KMS-11 (cell line): ENCODE results near the gene WASF3.

ENCODE experiments used
- H2AFZ ChIP-seq: fragments of 200-600 bp; sonication (generic); 2 replicates; pipeline ENCODE4 v1.6.1; 2016; ENCODE audit warnings: antibody characterized with exemption, mixed run types, low read depth
- H3K27ac ChIP-seq: fragments of 200-600 bp; sonication (generic); 2 replicates; pipeline ENCODE4 v1.6.1; 2016; ENCODE audit warnings: mild to moderate bottlenecking, mixed run types
- H3K27me3 ChIP-seq: fragments of 200-600 bp; sonication (generic); 2 replicates; pipeline ENCODE4 v1.6.1; 2017; ENCODE audit warnings: mild to moderate bottlenecking, low read depth, mixed run types, moderate library complexity; ENCODE audit not compliant: insufficient read depth
- H3K36me3 ChIP-seq: fragments of 200-600 bp; sonication (generic); 2 replicates; pipeline ENCODE4 v1.6.1; 2017; ENCODE audit warnings: mild to moderate bottlenecking, mixed run types; ENCODE audit not compliant: insufficient read depth
- H3K4me1 ChIP-seq: fragments of 200-600 bp; sonication (generic); 2 replicates; pipeline ENCODE4 v1.6.1; 2016; ENCODE audit warnings: mild to moderate bottlenecking, low read depth, mixed run types; ENCODE audit not compliant: poor library complexity, severe bottlenecking
- H3K4me2 ChIP-seq: fragments of 200-600 bp; sonication (generic); 2 replicates; pipeline ENCODE4 v1.7.0; 2016; ENCODE audit warnings: mild to moderate bottlenecking, mixed run types
- H3K4me3 ChIP-seq: fragments of 200-600 bp; sonication (generic); IDR thresholded peaks from 2 replicates; pipeline ENCODE4 v1.6.1; 2017; ENCODE audit warnings: low read depth, low read length, mixed read lengths; ENCODE audit not compliant: insufficient read depth
- H3K79me2 ChIP-seq: fragments of 200-600 bp; sonication (generic); 2 replicates; pipeline ENCODE4 v1.6.1; 2016; ENCODE audit warnings: low read depth, mixed run types; ENCODE audit not compliant: insufficient read depth
- H3K9ac ChIP-seq: fragments of 200-600 bp; sonication (generic); 2 replicates; pipeline ENCODE4 v1.6.1; 2016; ENCODE audit warnings: mild to moderate bottlenecking, mixed run types
- H4K20me1 ChIP-seq: fragments of 200-600 bp; sonication (generic); 2 replicates; pipeline ENCODE4 v1.6.1; 2016; ENCODE audit warnings: mild to moderate bottlenecking, mixed run types; ENCODE audit not compliant: insufficient read depth
- TF ChIP-seq, protein P1 (sequence below): fragments of 200-600 bp; sonication (generic); conservative IDR thresholded peaks from 2 replicates; pipeline ENCODE4 v1.6.1; 2017; ENCODE audit warnings: low read depth, mild to moderate bottlenecking, antibody characterized with exemption, low read length, moderate library complexity, mixed read lengths

WASF3 gene

DNA sequence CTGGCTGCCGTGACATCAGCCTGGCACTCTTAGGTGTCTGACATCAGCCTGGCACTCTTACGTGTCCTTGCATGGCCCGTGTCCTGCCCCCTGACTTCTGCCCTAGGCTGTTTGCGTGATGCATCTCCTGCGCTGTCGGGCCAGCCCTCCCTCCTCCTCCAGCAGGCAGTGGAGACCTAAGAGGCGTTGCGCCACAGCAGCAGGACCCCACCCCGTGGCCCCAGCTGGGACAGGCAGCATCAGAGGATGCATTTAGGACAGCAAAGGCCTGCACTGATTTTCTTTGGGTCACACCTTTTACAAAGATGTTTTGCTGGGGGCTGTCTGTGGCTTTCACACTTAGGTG, 137.8 kb downstream of the WASF3 start:
- Histone ChIP-seq H3K27me3 (no peaks in the 10 kb centered on the region), H3K4me1 (no peaks in the 10 kb centered on the region), H3K4me3 (no peak overlapping the region), H4K20me1 (no peaks in the 10 kb centered on the region), H3K36me3 (no peaks in the 10 kb centered on the region), H3K4me2 (no peak overlapping the region), H2AFZ (no peak overlapping the region), H3K79me2 (no peaks in the 10 kb centered on the region), H3K27ac (no peak overlapping the region), H3K9ac (no peak overlapping the region)
- TF ChIP-seq, protein P1, sequence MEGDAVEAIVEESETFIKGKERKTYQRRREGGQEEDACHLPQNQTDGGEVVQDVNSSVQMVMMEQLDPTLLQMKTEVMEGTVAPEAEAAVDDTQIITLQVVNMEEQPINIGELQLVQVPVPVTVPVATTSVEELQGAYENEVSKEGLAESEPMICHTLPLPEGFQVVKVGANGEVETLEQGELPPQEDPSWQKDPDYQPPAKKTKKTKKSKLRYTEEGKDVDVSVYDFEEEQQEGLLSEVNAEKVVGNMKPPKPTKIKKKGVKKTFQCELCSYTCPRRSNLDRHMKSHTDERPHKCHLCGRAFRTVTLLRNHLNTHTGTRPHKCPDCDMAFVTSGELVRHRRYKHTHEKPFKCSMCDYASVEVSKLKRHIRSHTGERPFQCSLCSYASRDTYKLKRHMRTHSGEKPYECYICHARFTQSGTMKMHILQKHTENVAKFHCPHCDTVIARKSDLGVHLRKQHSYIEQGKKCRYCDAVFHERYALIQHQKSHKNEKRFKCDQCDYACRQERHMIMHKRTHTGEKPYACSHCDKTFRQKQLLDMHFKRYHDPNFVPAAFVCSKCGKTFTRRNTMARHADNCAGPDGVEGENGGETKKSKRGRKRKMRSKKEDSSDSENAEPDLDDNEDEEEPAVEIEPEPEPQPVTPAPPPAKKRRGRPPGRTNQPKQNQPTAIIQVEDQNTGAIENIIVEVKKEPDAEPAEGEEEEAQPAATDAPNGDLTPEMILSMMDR: no peak

DNA sequence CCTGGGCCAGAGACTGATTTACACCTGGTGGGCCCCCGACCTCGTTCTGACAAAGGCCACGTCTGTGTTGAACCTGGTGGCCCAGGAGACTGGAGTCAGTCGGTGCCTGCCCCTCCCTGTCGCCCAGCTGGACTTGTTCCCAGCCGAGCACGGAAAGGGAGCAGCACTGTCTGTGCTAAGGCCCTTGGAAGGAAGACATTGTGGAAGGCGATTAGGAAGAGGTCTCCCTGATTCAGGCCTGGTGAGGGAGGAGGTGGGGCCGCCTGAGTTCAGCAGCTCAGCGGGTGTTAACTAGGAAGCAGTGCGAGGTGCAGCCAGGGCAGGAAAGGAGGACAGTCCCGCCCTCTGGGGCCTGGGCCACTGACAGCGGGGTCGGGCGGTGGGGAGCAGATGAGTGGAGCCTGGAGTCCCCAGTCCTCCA, 138.4 kb downstream of the WASF3 start:
- no peak overlapping the region for H3K27ac ChIP-seq
- no peak overlapping the region for H3K4me3 ChIP-seq
- no peak overlapping the region for H3K9ac ChIP-seq
- TF ChIP-seq, protein P1: no peak
- no peaks in the 10 kb centered on the region for H4K20me1 ChIP-seq
- no peaks in the 10 kb centered on the region for H3K36me3 ChIP-seq
- no peak overlapping the region for H2AFZ ChIP-seq
- H3K4me2 ChIP-seq: no peak overlapping the region
- H3K79me2 ChIP-seq: no peaks in the 10 kb centered on the region
- no peaks in the 10 kb centered on the region for H3K4me1 ChIP-seq
- no peaks in the 10 kb centered on the region for H3K27me3 ChIP-seq

DNA sequence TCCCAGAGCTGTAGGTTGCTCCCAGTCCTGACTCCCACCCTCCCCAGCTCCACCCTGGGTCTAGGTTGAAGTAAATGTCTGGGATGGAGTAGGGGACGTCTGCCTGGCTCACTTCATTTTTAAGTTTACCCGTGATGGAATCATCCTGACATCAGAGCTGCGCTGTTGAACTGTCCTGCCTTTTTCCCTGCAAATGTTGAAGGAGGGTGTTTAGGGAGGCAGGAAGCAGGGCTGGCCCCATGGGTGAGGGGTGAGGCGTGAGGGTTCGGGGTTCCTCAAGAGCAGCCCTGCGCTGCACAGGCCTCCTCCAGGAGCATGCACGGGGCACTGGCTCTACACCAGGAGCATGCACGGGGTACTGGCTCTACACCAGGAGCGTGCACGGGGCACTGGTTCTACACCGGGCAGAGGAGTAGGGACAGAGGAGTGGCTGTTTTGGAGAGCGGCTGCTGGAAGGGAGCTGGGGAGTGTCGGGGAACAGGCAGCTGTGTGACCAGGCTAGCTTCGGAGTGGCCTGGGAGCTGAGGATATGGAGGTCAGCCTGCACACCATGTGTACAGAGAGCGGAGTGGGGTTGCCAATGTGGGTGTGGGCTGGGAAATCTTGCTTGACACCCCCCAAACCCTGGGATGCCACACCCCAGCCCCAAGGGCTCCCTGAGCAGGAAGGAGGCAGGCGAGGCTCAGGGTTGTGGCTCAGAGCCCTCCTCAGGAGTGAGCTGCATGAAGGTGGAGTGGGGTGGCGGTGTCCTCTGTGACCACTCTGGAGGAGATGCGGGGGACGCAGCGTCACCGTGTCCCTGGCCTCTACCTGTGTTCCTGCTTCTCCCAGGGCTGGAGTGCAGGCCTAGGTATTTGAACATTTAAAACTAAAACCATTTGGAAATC, 139.8 kb downstream of the WASF3 start:
- Histone ChIP-seq H3K4me2 (no peak overlapping the region), H4K20me1 (no peaks in the 10 kb centered on the region), H3K9ac (no peak overlapping the region), H2AFZ (no peak overlapping the region), H3K27ac (no peak overlapping the region), H3K4me1 (no peaks in the 10 kb centered on the region), H3K4me3 (no peak overlapping the region), H3K27me3 (no peaks in the 10 kb centered on the region), H3K36me3 (no peaks in the 10 kb centered on the region), H3K79me2 (no peaks in the 10 kb centered on the region)
- TF ChIP-seq, protein P1: no peak

DNA sequence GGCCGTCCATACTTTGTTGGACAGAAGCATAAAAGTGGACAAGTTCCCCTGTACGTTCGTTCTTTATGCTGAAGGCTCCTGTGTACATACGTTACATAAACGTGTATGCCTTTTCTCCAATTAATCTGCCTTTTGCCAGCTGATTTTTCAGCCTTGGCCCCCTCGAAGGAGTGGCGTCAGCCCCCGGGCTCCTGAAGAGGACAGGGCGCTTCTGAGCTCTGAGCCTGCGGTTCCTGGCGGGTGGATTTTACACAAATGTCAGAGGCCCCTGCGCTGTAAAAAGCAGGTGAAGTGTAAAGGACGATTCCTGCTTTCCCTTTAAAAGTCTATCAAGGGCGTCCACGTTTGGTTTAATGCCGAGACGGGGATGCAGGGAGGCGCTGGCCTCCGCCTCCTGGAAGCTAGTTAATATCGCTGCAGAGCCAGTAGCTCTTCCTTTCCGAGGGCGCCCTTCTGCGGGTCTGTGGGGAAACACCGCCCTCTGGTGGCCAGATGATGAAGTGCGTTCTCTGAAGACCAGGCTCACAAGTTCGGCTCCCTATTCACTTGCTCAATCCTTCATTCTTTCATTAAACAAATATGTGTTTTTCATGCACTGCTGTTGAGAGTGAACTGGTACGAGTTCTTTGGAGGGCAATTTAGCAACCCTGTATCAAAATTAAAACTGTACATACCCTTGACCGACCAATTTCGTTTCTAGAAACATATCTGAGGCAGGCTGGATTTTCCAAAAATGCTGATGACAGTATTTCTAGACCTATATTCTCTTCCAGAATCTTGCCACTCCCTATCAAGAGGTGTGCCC, 141.1 kb downstream of the WASF3 start:
- no peak overlapping the region for H3K4me2 ChIP-seq
- H3K27ac ChIP-seq: no peak overlapping the region
- no peak overlapping the region for H3K9ac ChIP-seq
- peak overlapping the region; percentile 49; the same call in 1 of the 2 replicates for H2AFZ ChIP-seq
- H3K4me3 ChIP-seq: no peak overlapping the region
- H3K36me3 ChIP-seq: no peaks in the 10 kb centered on the region
- H3K27me3 ChIP-seq: no peaks in the 10 kb centered on the region
- H4K20me1 ChIP-seq: no peaks in the 10 kb centered on the region
- no peaks in the 10 kb centered on the region for H3K4me1 ChIP-seq
- no peaks in the 10 kb centered on the region for H3K79me2 ChIP-seq
- TF ChIP-seq, protein P1: peak; percentile 92
